HepG2 (cell line): ENCODE data around the gene LIM2. TPM values are rescaled to one million over a fixed set of nuclear protein-coding genes. Genes with fewer than 3 reads are reported as not detected.

Experiments used
- ATAC-seq: fragments of 200-7000 bp; cut with Tn5 transposase; 3 replicates; pipeline ENCODE4 v1.9.1; 2020; ENCODE audit warnings: mild to moderate bottlenecking, moderate library complexity
- BruUV-seq: library from RNA; stranded (reverse); fragments of 400-500 nt; replicated peaks from 2 replicates; lab custom pipeline; 2021; lab: Mats Ljungman, UMichigan
- CTCF ChIA-PET: fragments of 300-600 bp; formaldehyde crosslinking; extraction: SDS; loops from one replicate; lab custom pipeline; 2021; ENCODE audit warnings: low total read pairs, inconsistent platforms, low intra/inter-chr PET ratio; lab: Yijun Ruan, JAX
- POLR2A ChIA-PET: fragments of 350-600 bp; sonication (Branson Sonifier 250); formaldehyde crosslinking; loops from one replicate; lab custom pipeline; 2020; ENCODE audit warnings: antibody characterized with exemption, inconsistent platforms; lab: Yijun Ruan, JAX
- DNase-seq: peaks from one replicate; pipeline ENCODE4 v3.0.0-alpha.2; 2015; ENCODE audit warnings: low spot score
- FAIRE-seq: peaks from 3 replicates; lab custom pipeline; 2011; peaks lifted over from hg19 to GRCh38; lab: Jason Lieb, UNC
- H2AFZ ChIP-seq: one replicate; pipeline ENCODE4 v1.6.1; 2011; ENCODE audit warnings: low read length, inconsistent platforms
- H3K27ac ChIP-seq: fragments of 300-600 bp; 3 replicates; pipeline ENCODE4 v1.8.0; 2011; ENCODE audit warnings: mixed run types, mild to moderate bottlenecking, mixed read lengths, low read length, inconsistent platforms; ENCODE audit not compliant: insufficient read depth; ENCODE audit errors: extremely low read length
- H3K27me3 ChIP-seq, 2 experiments: fragments of 200-600 bp in 1 of 2; 2 replicates in 1 of 2; 3 replicates in 1 of 2; pipeline versions ENCODE4 v1.6.0 to v1.8.0; 2011; ENCODE audit warnings: low read length in 2 of 2, mild to moderate bottlenecking in 2 of 2, moderate library complexity in 2 of 2, inconsistent platforms in 1 of 2; ENCODE audit not compliant: insufficient read depth in 2 of 2, control insufficient read depth in 1 of 2
- H3K36me3 ChIP-seq, 2 experiments: fragments of 200-600 bp in 1 of 2; replicated peaks in 1 of 2; 2 replicates in 1 of 2; 3 replicates in 1 of 2; pipeline versions ENCODE4 v1.5.1 to v1.8.0; 2011; ENCODE audit warnings: low read length in 2 of 2, inconsistent platforms in 1 of 2; ENCODE audit not compliant: insufficient read depth in 2 of 2, control insufficient read depth in 1 of 2
- H3K4me1 ChIP-seq: 2 replicates; pipeline ENCODE4 v1.5.1; 2012; ENCODE audit warnings: low read length, inconsistent platforms; ENCODE audit not compliant: insufficient read depth
- H3K4me2 ChIP-seq: 2 replicates; pipeline ENCODE4 v1.6.0; 2011; ENCODE audit warnings: low read depth, low read length, inconsistent platforms
- H3K4me3 ChIP-seq, 3 experiments: fragments of 200-600 bp in 1 of 3; sonication (generic), shearing (Covaris generic) in 1 of 3; replicated peaks in 1 of 3; 2 replicates each; pipeline ENCODE4 v1.5.1; 2011 to 2016; ENCODE audit warnings: low read length in 3 of 3, inconsistent platforms in 2 of 3, low read depth in 2 of 3, mild to moderate bottlenecking in 2 of 3, control low read depth in 1 of 3, mixed read lengths in 1 of 3; ENCODE audit not compliant: insufficient read depth in 1 of 3
- H3K79me2 ChIP-seq: one replicate; pipeline ENCODE4 v1.6.1; 2011; ENCODE audit warnings: low read length, inconsistent platforms; ENCODE audit not compliant: insufficient read depth
- H3K9ac ChIP-seq: 2 replicates; pipeline ENCODE4 v1.6.0; 2011; ENCODE audit warnings: mild to moderate bottlenecking, low read depth, low read length, inconsistent platforms; ENCODE audit not compliant: insufficient read depth
- H3K9me3 ChIP-seq: 2 replicates; pipeline ENCODE4 v1.5.1; 2012; ENCODE audit warnings: mild to moderate bottlenecking, low read length
- H4K20me1 ChIP-seq: 2 replicates; pipeline ENCODE4 v1.6.0; 2011; ENCODE audit warnings: inconsistent platforms, mild to moderate bottlenecking, low read length, moderate library complexity; ENCODE audit not compliant: insufficient read depth
- AGO1 ChIP-seq: fragments of 200-400 bp; formaldehyde crosslinking; IDR thresholded peaks from 2 replicates; pipeline ENCODE4 v1.6.1; 2017; ENCODE audit warnings: mild to moderate bottlenecking, low read depth, low read length, moderate library complexity; ENCODE audit not compliant: poor library complexity, severe bottlenecking
- ARID4A ChIP-seq: sonication (generic); formaldehyde crosslinking; IDR thresholded peaks from 2 replicates; pipeline ENCODE4 v1.5.0; 2020; ENCODE audit warnings: mild to moderate bottlenecking, missing genetic modification reagents, borderline replicate concordance
- HDAC2 ChIP-seq: sonication (generic); formaldehyde crosslinking; IDR thresholded peaks from 2 replicates; pipeline ENCODE4 v1.4.0; 2020; ENCODE audit warnings: missing genetic modification reagents
- MEIS1 ChIP-seq: sonication (generic); formaldehyde crosslinking; IDR thresholded peaks from 2 replicates; pipeline ENCODE4 v1.9.0; 2021; ENCODE audit warnings: mild to moderate bottlenecking, missing genetic modification reagents, moderate library complexity, borderline replicate concordance
- NFE2L1 ChIP-seq: sonication (generic); formaldehyde crosslinking; IDR thresholded peaks from 2 replicates; pipeline ENCODE4 v1.4.0; 2020; ENCODE audit warnings: missing genetic modification reagents, mild to moderate bottlenecking, borderline replicate concordance
- NFIC ChIP-seq: IDR thresholded peaks from 2 replicates; pipeline ENCODE4 v1.6.1; 2012; ENCODE audit warnings: mild to moderate bottlenecking, low read length, inconsistent platforms
- RAD21 ChIP-seq: fragments of 450-650 bp; formaldehyde crosslinking; IDR thresholded peaks from 2 replicates; pipeline ENCODE4 v1.5.0; 2020; ENCODE audit warnings: mild to moderate bottlenecking
- RBFOX2 ChIP-seq: fragments of 200-400 bp; formaldehyde crosslinking; IDR thresholded peaks from 2 replicates; pipeline ENCODE4 v1.6.1; 2017; ENCODE audit warnings: low read depth, mild to moderate bottlenecking, low read length
- TCF12 ChIP-seq, 2 experiments: fragments of 450-650 bp in 1 of 2; sonication (generic) in 1 of 2; formaldehyde crosslinking in 1 of 2; IDR thresholded peaks; 2 replicates each; pipeline versions ENCODE4 v1.6.1 to v1.8.0; 2017 to 2022; ENCODE audit warnings: antibody characterized with exemption in 1 of 2, mild to moderate bottlenecking in 1 of 2, missing genetic modification reagents in 1 of 2, moderate library complexity in 1 of 2
- ZC3H13 ChIP-seq: sonication (generic); formaldehyde crosslinking; IDR thresholded peaks from 2 replicates; pipeline ENCODE4 v1.8.1; 2023; ENCODE audit warnings: mild to moderate bottlenecking, missing genetic modification reagents, moderate library complexity
- ZFY ChIP-seq: sonication (generic); formaldehyde crosslinking; IDR thresholded peaks from 2 replicates; pipeline ENCODE4 v1.4.0; 2020; ENCODE audit warnings: missing genetic modification reagents
- ZNF329 ChIP-seq: sonication (generic); formaldehyde crosslinking; IDR thresholded peaks from 2 replicates; pipeline ENCODE4 v1.9.0; 2021; ENCODE audit warnings: low read depth, mild to moderate bottlenecking, missing genetic modification reagents
- ZNF768 ChIP-seq: sonication (generic); formaldehyde crosslinking; IDR thresholded peaks from 2 replicates; pipeline ENCODE4 v1.4.0; 2020; ENCODE audit warnings: missing genetic modification reagents
- WGBS: methylation state at CpG from one replicate; pipeline ENCODE4 v1.1.6; 2017; ENCODE audit warnings: low lambda C conversion rate; 5-methylcytosine and 5-hydroxymethylcytosine counted together
- in situ Hi-C: cut with HindIII; loops from 2 replicates; pipeline ENCODE4 v1.10.0; 2017; ENCODE audit warnings: low pct_unique_long_range_greater_than_20kb; ENCODE audit not compliant: extremely low pct_ligation_motif_present
- intact Hi-C: fragments of 100-400 bp; cut with micrococcal nuclease; formaldehyde crosslinking; loops from one replicate; pipeline ENCODE4 v1.10.0; 2022; ENCODE audit not compliant: unreplicated experiment
- polyA plus RNA-seq, 8 experiments: library from polyadenylated mRNA; depleted of rRNA in 3 of 8; stranded (reverse) in 7 of 8; unstranded in 1 of 8; fragments of >200 nt; fragmentation: Illumina TruSeq in 4 of 8; extraction: Trizol in 4 of 8; gene quantifications; 2 replicates each; pipeline versions ENCODE4 v1.2.1 to v1.2.3, GENCODE V29; 2011 to 2016; ENCODE audit warnings: low read depth in 4 of 8, missing spikeins in 1 of 8, mixed read lengths in 1 of 8; ENCODE audit not compliant: insufficient read depth in 1 of 8
- total RNA-seq, 5 experiments: library from RNA; depleted of rRNA; stranded (reverse); fragments of >200 nt; fragmentation: Illumina TruSeq; extraction: Trizol; gene quantifications; 2 replicates each; pipeline ENCODE4 v1.2.3, GENCODE V29; 2016; ENCODE audit warnings: low read depth in 1 of 5
- TF ChIP-seq, protein P1 (sequence below): sonication (generic); formaldehyde crosslinking; IDR thresholded peaks from 2 replicates; pipeline ENCODE4 v1.8.1; 2023; ENCODE audit warnings: mild to moderate bottlenecking, missing genetic modification reagents
- TF ChIP-seq, protein P2 (sequence below): sonication (generic); formaldehyde crosslinking; IDR thresholded peaks from 2 replicates; pipeline ENCODE4 v1.5.0; 2020; ENCODE audit warnings: missing genetic modification reagents, mild to moderate bottlenecking, borderline replicate concordance
- TF ChIP-seq, protein P3 (sequence below): sonication (generic); formaldehyde crosslinking; IDR thresholded peaks from 2 replicates; pipeline ENCODE4 v1.8.1; 2023; ENCODE audit warnings: mild to moderate bottlenecking, moderate library complexity, missing genetic modification reagents

The LIM2 gene
- total and polyA plus RNA-seq, 2 of the 13 experiments (the other 11 are each of a cell fraction or from before 2014, with no cell fraction given), result 1.3 TPM; not detected in 1

- peak overlapping the region; percentile 100 for H3K4me2 ChIP-seq
- peaks cover 64% of the 10 kb centered on the region for H3K79me2 ChIP-seq
- intact Hi-C loops, result no loop called here
- no peak for FAIRE-seq
- POLR2A ChIA-PET, result interaction anchor here (0.6 to 7.2 kb wide), 10 partner anchors 10 to 77 kb away, joined by 3 to 259 read pairs (median 8); partner anchors contain the start of genes ETFB, NKG7 and VSIG10L
- CTCF ChIA-PET, result no interaction called here
- 36% methylated on average over 4 of the region's 11 CpGs for WGBS
- peak overlapping the region; percentile 99 for H3K9ac ChIP-seq
- peak overlapping the region; percentile 56 to 82 (median 72) for H3K4me3 ChIP-seq
- peaks cover 86% of the 10 kb centered on the region for H3K4me1 ChIP-seq
- peak overlapping the region; percentile 79 for H3K27ac ChIP-seq
- peaks cover 21 to 44% of the 10 kb centered on the region in 2 experiments for H3K36me3 ChIP-seq
- H3K9me3 ChIP-seq, result no peaks in the 10 kb centered on the region
- H3K27me3 ChIP-seq, result no peaks in the 10 kb centered on the region; a peak in 1 of 5 replicates
- in situ Hi-C loops, result no loop called here
- H2AFZ ChIP-seq, result no peak overlapping the region
- peaks cover 18% of the 10 kb centered on the region for H4K20me1 ChIP-seq
- no TSS peak for BruUV-seq
- ATAC-seq, result no peak
- DNase-seq, result no peak
- no peak for TF ChIP-seq HDAC2 (CRISPR knock-in tag)
- no peak for TF ChIP-seq ZC3H13
- 0 out of 2 replicates have a peak, but pooled peaks have one; percentile 6 for TF ChIP-seq RAD21
- TF ChIP-seq, protein P1, sequence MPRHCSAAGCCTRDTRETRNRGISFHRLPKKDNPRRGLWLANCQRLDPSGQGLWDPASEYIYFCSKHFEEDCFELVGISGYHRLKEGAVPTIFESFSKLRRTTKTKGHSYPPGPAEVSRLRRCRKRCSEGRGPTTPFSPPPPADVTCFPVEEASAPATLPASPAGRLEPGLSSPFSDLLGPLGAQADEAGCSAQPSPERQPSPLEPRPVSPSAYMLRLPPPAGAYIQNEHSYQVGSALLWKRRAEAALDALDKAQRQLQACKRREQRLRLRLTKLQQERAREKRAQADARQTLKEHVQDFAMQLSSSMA (CRISPR knock-in tag), result 0 out of 2 replicates have a peak, but pooled peaks have one; percentile 48
- TF ChIP-seq RBFOX2, result peak; percentile 88
- TF ChIP-seq MEIS1 (CRISPR knock-in tag), result no peak
- TF ChIP-seq AGO1, result peak; percentile 46
- TF ChIP-seq TCF12 (IDR thresholded peaks at IDR 0.05), result no peak
- no peak for TF ChIP-seq TCF12 (CRISPR knock-in tag; IDR thresholded peaks at IDR 0.05)
- TF ChIP-seq NFIC, result 0 out of 2 replicates have a peak, but pooled peaks have one; percentile 18
- TF ChIP-seq, protein P2, sequence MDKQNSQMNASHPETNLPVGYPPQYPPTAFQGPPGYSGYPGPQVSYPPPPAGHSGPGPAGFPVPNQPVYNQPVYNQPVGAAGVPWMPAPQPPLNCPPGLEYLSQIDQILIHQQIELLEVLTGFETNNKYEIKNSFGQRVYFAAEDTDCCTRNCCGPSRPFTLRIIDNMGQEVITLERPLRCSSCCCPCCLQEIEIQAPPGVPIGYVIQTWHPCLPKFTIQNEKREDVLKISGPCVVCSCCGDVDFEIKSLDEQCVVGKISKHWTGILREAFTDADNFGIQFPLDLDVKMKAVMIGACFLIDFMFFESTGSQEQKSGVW (CRISPR knock-in tag), result peak; percentile 51; the same call in 1 of the 2 replicates
- peak; percentile 100 for TF ChIP-seq ZNF329 (CRISPR knock-in tag)
- TF ChIP-seq ARID4A (CRISPR knock-in tag), result 0 out of 2 replicates have a peak, but pooled peaks have one; percentile 28
- TF ChIP-seq NFE2L1 (CRISPR knock-in tag), result no peak
- TF ChIP-seq ZNF768 (CRISPR knock-in tag), result no peak
- TF ChIP-seq, protein P3, sequence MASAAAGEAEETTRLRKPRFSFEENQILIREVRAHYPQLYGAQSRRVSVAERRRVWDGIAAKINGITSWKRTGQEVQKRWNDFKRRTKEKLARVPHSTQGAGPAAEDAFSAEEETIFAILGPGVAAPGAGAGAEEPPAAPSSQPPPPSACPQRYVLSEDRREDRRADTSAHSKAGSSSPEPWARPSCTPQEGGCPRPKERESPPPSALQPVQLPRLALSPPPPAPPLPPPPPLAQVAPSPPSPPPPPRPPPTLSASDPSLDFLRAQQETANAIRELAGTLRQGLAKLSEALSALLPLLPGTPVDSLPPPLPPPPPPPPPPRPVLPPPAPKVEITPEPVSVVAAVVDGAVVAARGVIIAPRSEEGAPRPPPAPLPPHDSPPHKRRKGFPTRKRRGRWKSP (CRISPR knock-in tag), result no peak
- TF ChIP-seq ZFY (CRISPR knock-in tag), result peak; percentile 17; the same call in 1 of the 2 replicates
Measured at GRCh38 chr19:51351266-51351990, 36.3 kb downstream of the LIM2 start.
